NCI-H460 (cell line): Measurements from ENCODE around the gene CENPS. TPM values are rescaled to one million over a fixed set of nuclear protein-coding genes. Genes with fewer than 3 reads are reported as not detected.
A peak's percentile ranks its signal among the peaks of the same experiment; 100 is the strongest.
"Not testable (repeated sequence)": the region's sequence is repeated elsewhere in the genome, so short reads cannot be mapped to it uniquely, and the experiment has no call there.

ENCODE experiments used
- DNase-seq: peaks from one replicate; pipeline ENCODE4 v3.0.0-alpha.2; 2016; ENCODE audit warnings: low read depth; ENCODE audit errors: extremely low read depth
- polyA plus RNA-seq: library from polyadenylated mRNA; depleted of rRNA; stranded (reverse); fragments of >200 nt; gene quantifications from 2 replicates; pipeline ENCODE4 v1.2.3, GENCODE V29; 2014; cell fraction: nucleus; rRNA removed
- total RNA-seq: library from RNA; depleted of rRNA; stranded (reverse); fragments of >200 nt; shearing (Covaris generic); gene quantifications from 2 replicates; pipeline ENCODE4 v1.2.3, GENCODE V29; 2014; rRNA removed

The CENPS gene
- total RNA-seq: 22.3 and 26.8 TPM in 2 replicates
- 10.0 and 13.3 TPM in 2 replicates for polyA plus RNA-seq

DNA sequence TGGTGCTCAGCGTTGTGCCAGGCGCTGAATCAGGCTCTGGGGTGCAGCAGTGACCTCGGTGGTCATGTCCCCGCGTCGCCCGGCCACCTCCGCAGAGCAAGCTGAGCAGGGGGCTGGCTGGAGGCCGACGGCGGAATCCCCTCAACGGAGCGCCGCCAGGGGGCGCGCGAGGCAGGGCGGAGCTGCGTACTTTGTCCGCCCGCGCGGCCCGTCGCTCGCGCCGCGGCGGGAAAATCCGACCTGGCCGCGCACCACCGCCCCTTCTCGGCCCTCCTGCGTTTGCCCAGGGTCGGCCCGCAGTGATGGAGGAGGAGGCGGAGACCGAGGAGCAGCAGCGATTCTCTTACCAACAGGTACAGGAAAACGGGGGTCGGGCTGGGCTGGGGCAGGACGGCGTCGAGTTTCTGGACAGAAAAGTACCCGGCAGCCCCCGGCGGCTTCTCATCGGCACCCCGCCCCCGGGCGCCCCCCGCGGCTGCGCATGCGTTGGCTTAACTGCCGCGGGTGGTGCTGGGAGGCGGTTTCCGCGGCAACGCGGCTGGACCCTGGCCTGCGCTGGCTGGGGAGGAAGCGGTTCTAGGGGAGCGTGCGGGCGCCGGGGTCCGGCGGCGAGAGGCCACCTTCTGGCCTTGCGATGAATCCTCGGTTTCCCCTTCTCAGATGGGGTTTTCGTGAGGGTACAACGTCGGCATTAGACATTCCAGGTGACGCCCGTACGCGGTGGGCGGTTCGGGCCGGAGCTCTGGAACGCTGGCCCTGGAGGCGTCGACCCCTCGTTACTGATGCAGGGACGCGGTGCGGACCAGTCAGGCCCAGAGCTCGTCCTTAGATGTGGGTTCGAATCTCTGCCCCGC is at the start of gene CENPS:
Gene CENPS (plus strand): TSS at position 218 of the 854 bp plus-strand sequence. CDS start 85 bp downstream, at position 303.
- peak; percentile 75 for DNase-seq

GRCh38 chr1:10380594-10381275 is 49.5 kb upstream of the CENPS start:
- DNase-seq: no peak

GRCh38 chr1:10383630-10384029 is 46.6 kb upstream of the CENPS start:
- no peak for DNase-seq

- no peak for DNase-seq
Observed at GRCh38 chr1:10384219-10384618, 46.0 kb upstream of the CENPS start.

DNA sequence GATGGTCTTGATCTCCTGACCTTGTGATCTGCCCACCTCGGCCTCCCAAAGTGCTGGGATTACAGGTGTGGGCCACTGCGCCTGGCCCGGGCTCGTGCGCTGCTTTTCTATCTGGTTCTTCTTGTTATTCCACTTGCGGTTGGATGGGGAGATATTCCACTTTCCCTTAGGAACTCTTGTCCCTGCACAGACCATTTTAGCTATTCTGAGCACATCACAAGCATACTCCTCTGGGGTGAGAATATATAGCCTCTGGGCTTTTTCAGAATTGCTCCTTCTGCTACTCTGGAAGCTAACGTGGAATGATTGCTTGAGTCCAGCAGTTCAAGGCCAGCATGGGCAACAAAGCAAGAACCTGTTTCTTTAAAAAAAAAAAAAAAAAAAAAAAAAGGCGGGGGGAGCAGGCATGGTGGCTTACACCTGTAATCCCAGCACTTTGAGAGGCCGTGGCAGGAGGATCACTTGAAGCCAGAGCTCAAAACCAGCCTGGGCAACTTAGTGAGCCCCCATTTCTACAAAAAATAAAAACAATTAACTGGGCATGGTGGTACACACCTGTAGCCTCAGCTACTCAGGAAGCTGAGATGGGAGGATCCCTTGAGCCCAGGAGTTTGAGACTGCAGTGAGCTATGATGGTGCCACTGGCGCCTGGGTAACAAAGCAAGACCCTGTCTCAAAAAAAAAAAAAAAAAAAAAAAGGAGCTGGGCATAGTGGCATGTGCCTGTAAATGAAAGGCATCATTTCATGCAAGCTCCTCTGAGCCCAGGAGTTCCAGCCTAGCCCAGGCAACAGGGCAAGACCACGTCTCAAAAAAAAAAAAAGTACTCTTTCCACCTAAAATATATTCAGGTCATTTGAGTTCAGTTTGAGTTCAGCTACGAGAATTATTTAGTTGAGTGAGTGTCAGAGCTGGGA is 43.2 kb upstream of the CENPS start:
- no peak for DNase-seq

DNA sequence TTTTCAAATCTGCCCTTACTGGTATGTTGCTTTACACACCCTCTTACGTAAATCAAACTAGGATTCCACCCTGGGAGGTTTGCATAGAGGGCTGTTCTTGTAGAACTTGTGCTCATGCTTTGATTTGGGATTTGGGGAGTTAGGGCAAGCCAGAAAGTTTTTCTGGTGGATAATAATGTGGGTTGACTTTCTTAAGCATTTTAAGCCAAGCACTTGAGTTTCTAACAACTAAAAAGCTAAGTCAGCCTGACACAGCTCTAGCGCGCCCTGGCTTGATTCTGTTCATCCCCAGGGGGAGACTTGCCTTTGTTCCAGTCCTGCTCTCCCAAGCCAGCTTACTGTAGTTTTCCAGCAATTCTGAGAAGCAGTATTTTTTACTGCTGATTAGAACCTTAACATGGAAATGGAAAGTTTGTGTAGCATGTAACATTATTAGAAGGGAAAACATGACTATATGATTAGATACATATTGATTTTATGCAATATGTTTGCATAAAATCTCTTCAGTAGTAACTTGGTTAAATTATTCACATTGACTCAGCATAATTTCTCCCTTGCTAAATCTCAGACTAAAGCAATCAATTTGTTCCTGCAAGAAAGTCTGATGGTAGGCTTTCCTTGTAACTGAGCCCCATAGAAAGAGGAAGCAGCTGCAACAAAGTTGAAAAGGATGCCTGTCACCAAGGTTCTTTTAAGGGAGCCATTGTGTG is 42.4 kb upstream of the CENPS start:
- DNase-seq: peak; percentile 65

GRCh38 chr1:10388387-10388715 is 41.9 kb upstream of the CENPS start:
- no peak for DNase-seq

GRCh38 chr1:10389271-10389973 is 40.8 kb upstream of the CENPS start:
- DNase-seq: no peak

DNA sequence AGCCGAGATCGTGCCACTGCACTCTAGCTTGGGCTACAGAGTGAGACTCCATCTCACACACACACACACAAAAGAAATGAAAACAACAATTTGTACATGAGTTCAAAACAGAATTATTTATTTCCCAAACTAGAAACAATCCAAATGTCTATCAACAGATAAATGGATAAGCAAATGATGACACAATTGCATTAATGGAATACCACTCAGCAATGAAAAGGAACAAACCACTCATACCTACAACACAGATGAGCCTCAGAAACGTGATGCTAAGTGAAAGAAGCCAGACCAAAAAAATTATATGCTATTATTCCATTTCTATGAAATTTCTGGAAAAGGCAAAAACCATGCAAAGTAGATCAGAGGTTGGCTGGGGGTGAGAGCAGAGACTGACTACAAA is 33.4 kb upstream of the CENPS start:
- no peak for DNase-seq

DNA sequence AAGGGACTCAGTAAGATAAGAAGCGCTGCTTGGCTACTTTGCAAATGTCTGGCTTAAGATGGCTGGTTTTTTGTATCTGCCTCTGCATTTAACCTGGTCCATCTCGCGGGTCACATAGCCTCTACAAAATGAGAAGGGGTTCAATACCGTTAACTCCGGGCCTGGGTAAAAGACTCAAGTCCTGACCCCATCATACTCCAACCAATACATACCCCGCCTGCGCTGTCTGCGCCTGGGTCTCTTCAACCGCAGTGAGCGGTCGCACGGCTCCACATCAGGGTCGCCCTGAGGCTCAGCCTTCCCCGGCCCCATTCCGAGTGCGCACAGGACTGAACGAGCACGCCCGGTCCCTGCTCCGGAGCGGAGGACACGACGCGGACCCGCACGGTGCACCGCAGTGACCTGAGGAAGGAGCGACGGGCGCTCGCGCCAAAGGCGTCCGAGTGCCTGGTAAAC is 31.9 kb upstream of the CENPS start:
- no peak for DNase-seq

GRCh38 chr1:10398734-10399443 is 31.3 kb upstream of the CENPS start, which contains the start of gene PGD:
Gene PGD, plus strand, starts transcription at chr1:10399064. Its CDS starts 54 bp downstream, at chr1:10399118.
- DNase-seq: peak; percentile 96

GRCh38 chr1:10399444-10399941 is 30.7 kb upstream of the CENPS start:
- no peak for DNase-seq

GRCh38 chr1:10400013-10400412 is 30.2 kb upstream of the CENPS start:
- no peak for DNase-seq

GRCh38 chr1:10401281-10401680 is 29.0 kb upstream of the CENPS start:
- DNase-seq: no peak

GRCh38 chr1:10402729-10403274 is 27.4 kb upstream of the CENPS start:
- no peak for DNase-seq

DNA sequence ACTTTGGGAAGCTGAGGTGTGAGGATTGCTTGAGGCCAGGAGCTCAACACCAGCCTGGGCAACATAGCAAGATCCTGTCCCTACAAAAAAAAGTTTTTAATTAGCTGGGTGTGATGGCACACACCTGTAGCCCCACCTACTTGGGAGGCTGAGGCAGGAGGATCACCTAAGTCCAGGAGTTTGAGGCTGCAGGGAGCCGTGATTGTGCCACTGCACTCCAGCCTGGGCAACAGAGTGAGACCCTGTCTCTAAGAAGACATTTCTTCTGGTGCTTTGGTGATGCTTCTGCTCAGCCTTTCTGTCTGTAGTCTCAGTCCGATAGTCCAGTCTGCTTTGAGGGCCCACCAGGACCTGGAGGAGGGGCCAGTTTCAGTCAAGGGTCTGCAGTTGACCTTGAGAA is 23.0 kb upstream of the CENPS start:
- DNase-seq: no peak

- DNase-seq: peak; percentile 96
Observed at GRCh38 chr1:10415211-10415930, 14.9 kb upstream of the CENPS start.

- DNase-seq: not testable (repeated sequence)
Observed at GRCh38 chr1:10415967-10416366, 14.3 kb upstream of the CENPS start.
